Upper lobe of right lung (tissue), 1 donor: ENCODE data around the gene THBS2. TPM values are rescaled to one million over a fixed set of nuclear protein-coding genes. Genes with fewer than 3 reads are reported as not detected.

Experiments used
- ATAC-seq: fragments of 200-7000 bp; cut with Tn5 transposase; one replicate; pipeline ENCODE4 v1.9.1; 2020; ENCODE audit warnings: mild to moderate bottlenecking, moderate library complexity
- DNase-seq: peaks from one replicate; pipeline ENCODE4 v3.0.0-alpha.2; 2020
- H3K27ac ChIP-seq: fragments of 200-600 bp; one replicate; pipeline ENCODE4 v1.8.0; 2022
- H3K27me3 ChIP-seq: fragments of 200-600 bp; one replicate; pipeline ENCODE4 v1.8.0; 2022; ENCODE audit warnings: mild to moderate bottlenecking
- H3K36me3 ChIP-seq: fragments of 200-600 bp; one replicate; pipeline ENCODE4 v1.8.0; 2022
- H3K4me1 ChIP-seq: fragments of 200-600 bp; one replicate; pipeline ENCODE4 v1.8.0; 2022
- H3K4me3 ChIP-seq: fragments of 200-600 bp; one replicate; pipeline ENCODE4 v1.8.0; 2022; ENCODE audit warnings: mild to moderate bottlenecking
- H3K9me3 ChIP-seq: fragments of 200-600 bp; one replicate; pipeline ENCODE4 v1.8.0; 2022
- CTCF ChIP-seq: fragments of 200-600 bp; IDR thresholded peaks from one replicate; pipeline ENCODE4 v1.8.0; 2022; ENCODE audit warnings: antibody characterized with exemption
- intact Hi-C: fragments of 100-400 bp; cut with DNase I; formaldehyde crosslinking; loops from one replicate; pipeline ENCODE4 v1.11.0; 2022
- total RNA-seq: library from RNA; stranded (reverse); fragmentation: NEBNext Ultra II Directional; extraction: Animal tissue kit (Norgen Biotek cat#: 25700); gene quantifications from one replicate; pipeline ENCODE4 v1.2.1, GENCODE V29; 2021
- donor health status: DM: no; HTN: yes; CAD: no; lungs with severe emphysema.

The THBS2 gene
- total RNA-seq, 1 donor from 2014 or later = 23.7 TPM

- TF ChIP-seq CTCF = no peak
- intact Hi-C loops = no loop called here
- ATAC-seq (no peak), DNase-seq (no peak)
- H3K4me3 ChIP-seq = no peak overlapping the region
- no peaks in the 10 kb centered on the region for H3K4me1 ChIP-seq
- H3K27ac ChIP-seq = no peak overlapping the region
- no peaks in the 10 kb centered on the region for H3K27me3 ChIP-seq
- no peaks in the 10 kb centered on the region for H3K36me3 ChIP-seq
- H3K9me3 ChIP-seq = no peaks in the 10 kb centered on the region
These were observed 31.5 kb downstream of the THBS2 start for GRCh38 chr6:169222126-169222525.

- intact Hi-C loops = no loop called here
- Histone ChIP-seq H3K27ac (no peak overlapping the region), H3K4me3 (no peak overlapping the region), H3K4me1 (no peaks in the 10 kb centered on the region), H3K9me3 (no peaks in the 10 kb centered on the region), H3K27me3 (no peaks in the 10 kb centered on the region), H3K36me3 (no peaks in the 10 kb centered on the region)
- no peak for ATAC-seq
- DNase-seq = no peak
- no peak for TF ChIP-seq CTCF
These were observed 32.4 kb downstream of the THBS2 start for GRCh38 chr6:169221264-169221663.

GRCh38 chr6:169220068-169220964 is 33.3 kb downstream of the THBS2 start:
- no peak for TF ChIP-seq CTCF
- Histone ChIP-seq H3K36me3 (no peaks in the 10 kb centered on the region), H3K4me1 (no peaks in the 10 kb centered on the region), H3K27me3 (no peaks in the 10 kb centered on the region), H3K4me3 (no peak overlapping the region), H3K9me3 (no peaks in the 10 kb centered on the region), H3K27ac (no peak overlapping the region)
- intact Hi-C loops = no loop called here
- ATAC-seq = no peak
- DNase-seq = no peak

GRCh38 chr6:169217972-169218371 is 35.7 kb downstream of the THBS2 start:
- Histone ChIP-seq H3K4me1 (peaks cover 5% of the 10 kb centered on the region), H3K27ac (no peak overlapping the region), H3K9me3 (no peaks in the 10 kb centered on the region), H3K36me3 (no peaks in the 10 kb centered on the region), H3K27me3 (no peaks in the 10 kb centered on the region), H3K4me3 (no peak overlapping the region)
- no peak for TF ChIP-seq CTCF
- ATAC-seq (no peak), DNase-seq (no peak)
- intact Hi-C loops = no loop called here

- Histone ChIP-seq H3K4me1 (peaks cover 5% of the 10 kb centered on the region), H3K27me3 (no peaks in the 10 kb centered on the region), H3K4me3 (no peak overlapping the region), H3K27ac (no peak overlapping the region), H3K9me3 (no peaks in the 10 kb centered on the region), H3K36me3 (no peaks in the 10 kb centered on the region)
- DNase-seq (no peak), ATAC-seq (no peak)
- intact Hi-C loops = no loop called here
- TF ChIP-seq CTCF = no peak
These were observed 36.8 kb downstream of the THBS2 start for GRCh38 chr6:169216830-169217229.
